Activated T-helper 1 cell treated with anti-CD3 and anti-CD28 coated beads, Interleukin-12 subunit alpha, Interleukin-12 subunit beta, Interleukin-2, Interleukin-4 antibody, amounts not matched to agents 30 ng/mL and 10 ng/mL and 1 ng/mL, durations not matched to agents 14 hours and 24 hours and 36 hours (primary cell): ENCODE measurements around the gene DGKG. TPM values are rescaled to one million over a fixed set of nuclear protein-coding genes. Genes with fewer than 3 reads are reported as not detected.

Experiments
- DNase-seq: peaks from one replicate; pipeline ENCODE4 v3.0.0; 2021; ENCODE audit warnings: low spot score
- H3K27ac Mint-ChIP-seq: one replicate; pipeline ENCODE4 v1.8.0; 2021; ENCODE audit warnings: mild to moderate bottlenecking, mixed read lengths
- H3K27me3 Mint-ChIP-seq: one replicate; pipeline ENCODE4 v1.8.0; 2022; ENCODE audit warnings: mild to moderate bottlenecking, moderate library complexity, mixed read lengths; ENCODE audit not compliant: insufficient read depth
- H3K36me3 Mint-ChIP-seq: one replicate; pipeline ENCODE4 v1.8.0; 2021; ENCODE audit warnings: low read depth, mixed read lengths
- H3K4me1 Mint-ChIP-seq: one replicate; pipeline ENCODE4 v1.8.0; 2021; ENCODE audit warnings: low read depth, mixed read lengths
- H3K4me3 Mint-ChIP-seq: one replicate; pipeline ENCODE4 v1.8.0; 2021; ENCODE audit warnings: mild to moderate bottlenecking, moderate library complexity, mixed read lengths
- H3K9me3 Mint-ChIP-seq: one replicate; pipeline ENCODE4 v1.8.0; 2021; ENCODE audit warnings: mixed read lengths
- intact Hi-C: fragments of 100-400 bp; cut with micrococcal nuclease; formaldehyde crosslinking; loops from one replicate; pipeline ENCODE4 v1.15.1; 2024
- total RNA-seq: library from RNA; stranded (reverse); gene quantifications from 2 replicates; pipeline ENCODE4 v1.2.3, GENCODE V29; 2022

The DGKG gene
- total RNA-seq, 1 donor from 2014 or later: 0.26 TPM

DNA sequence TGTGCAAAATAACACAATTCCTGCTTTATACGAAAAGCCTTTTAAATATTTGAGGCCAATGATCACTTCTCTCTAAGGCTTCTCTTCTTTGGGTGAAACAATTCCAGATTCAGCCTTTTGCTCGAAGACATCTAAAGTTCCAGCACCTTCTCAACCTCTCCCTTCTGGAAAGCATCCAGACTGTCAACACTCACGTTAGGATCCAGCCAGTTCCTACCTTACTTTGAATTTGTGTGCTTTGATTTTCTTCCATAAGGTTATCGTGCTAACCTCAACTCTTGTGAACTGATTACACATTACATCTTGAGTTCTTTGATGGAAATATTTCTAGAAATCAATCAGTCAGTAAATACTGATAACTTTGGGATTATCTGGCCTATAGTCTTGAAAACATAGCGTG is 127.9 kb downstream of the DGKG start:
- no peak overlapping the region for H3K27ac Mint-ChIP-seq
- H3K4me3 Mint-ChIP-seq: no peak overlapping the region
- intact Hi-C loops: no loop called here
- H3K4me1 Mint-ChIP-seq: peaks cover 13% of the 10 kb centered on the region
- DNase-seq: no peak
- no peaks in the 10 kb centered on the region for H3K36me3 Mint-ChIP-seq
- peaks cover 8% of the 10 kb centered on the region for H3K27me3 Mint-ChIP-seq
- H3K9me3 Mint-ChIP-seq: no peaks in the 10 kb centered on the region

DNA sequence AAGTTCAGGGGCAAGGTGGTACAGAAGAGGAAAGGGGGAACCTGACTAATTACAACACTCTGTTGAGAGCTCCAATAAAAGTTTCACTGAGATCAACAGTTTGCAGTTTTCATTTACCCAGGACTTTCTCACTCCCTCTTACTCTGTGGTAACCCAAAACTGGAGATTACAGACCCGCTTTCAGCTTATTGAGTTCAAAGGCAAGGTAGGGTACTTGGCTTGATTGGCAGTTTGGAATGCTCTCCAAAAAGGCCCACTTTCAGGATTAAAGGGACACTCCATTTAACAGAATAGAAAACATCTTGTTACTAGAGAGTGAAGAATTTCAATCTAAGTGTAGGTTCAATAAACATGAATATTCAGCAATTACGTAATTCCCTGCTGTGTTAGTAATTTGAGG is 135.6 kb downstream of the DGKG start:
- no peak for DNase-seq
- Mint-ChIP-seq H3K4me1 (no peaks in the 10 kb centered on the region), H3K27ac (no peak overlapping the region), H3K9me3 (no peaks in the 10 kb centered on the region), H3K36me3 (no peaks in the 10 kb centered on the region), H3K27me3 (peaks cover 56% of the 10 kb centered on the region), H3K4me3 (no peak overlapping the region)
- intact Hi-C loops: no loop called here

DNA sequence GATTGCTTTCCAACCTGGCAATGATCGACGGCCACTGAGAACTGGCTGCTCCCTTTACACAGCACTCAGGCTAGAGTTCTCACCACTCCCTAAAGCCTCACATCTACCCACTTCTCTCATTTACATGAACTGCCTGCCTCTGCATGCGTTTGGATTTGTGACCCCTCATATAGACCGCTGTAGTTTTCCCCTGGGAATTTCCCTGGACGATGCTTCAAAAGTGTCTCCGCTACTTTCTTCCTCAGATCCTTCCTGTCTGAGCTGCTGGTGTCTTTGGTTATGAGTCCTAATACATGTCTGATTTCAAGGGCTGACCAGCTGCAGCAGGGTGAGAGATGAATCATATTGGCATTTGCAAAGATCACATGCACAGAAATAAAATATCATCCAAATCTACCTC is 136.4 kb downstream of the DGKG start:
- H3K27me3 Mint-ChIP-seq: peaks cover 60% of the 10 kb centered on the region
- no peak overlapping the region for H3K27ac Mint-ChIP-seq
- H3K4me1 Mint-ChIP-seq: no peaks in the 10 kb centered on the region
- no peaks in the 10 kb centered on the region for H3K36me3 Mint-ChIP-seq
- no peaks in the 10 kb centered on the region for H3K9me3 Mint-ChIP-seq
- intact Hi-C loops: no loop called here
- H3K4me3 Mint-ChIP-seq: no peak overlapping the region
- no peak for DNase-seq

- Mint-ChIP-seq H3K4me1 (no peaks in the 10 kb centered on the region), H3K9me3 (no peaks in the 10 kb centered on the region), H3K4me3 (no peak overlapping the region), H3K27me3 (peaks cover 60% of the 10 kb centered on the region), H3K27ac (no peak overlapping the region), H3K36me3 (no peaks in the 10 kb centered on the region)
- intact Hi-C loops: no loop called here
- no peak for DNase-seq
Observed at GRCh38 chr3:186224041-186224610, 137.9 kb downstream of the DGKG start.

- Mint-ChIP-seq H3K4me3 (no peak overlapping the region), H3K27me3 (peaks cover 55% of the 10 kb centered on the region), H3K36me3 (no peaks in the 10 kb centered on the region), H3K9me3 (no peaks in the 10 kb centered on the region), H3K4me1 (no peaks in the 10 kb centered on the region), H3K27ac (no peak overlapping the region)
- intact Hi-C loops: no loop called here
- no peak for DNase-seq
Observed at GRCh38 chr3:186223476-186223875, 138.6 kb downstream of the DGKG start.

GRCh38 chr3:186221760-186222378 is 140.2 kb downstream of the DGKG start:
- no peak overlapping the region for H3K4me3 Mint-ChIP-seq
- H3K9me3 Mint-ChIP-seq: no peaks in the 10 kb centered on the region
- H3K4me1 Mint-ChIP-seq: peaks cover 12% of the 10 kb centered on the region
- H3K36me3 Mint-ChIP-seq: no peaks in the 10 kb centered on the region
- no peak overlapping the region for H3K27ac Mint-ChIP-seq
- intact Hi-C loops: no loop called here
- no peak for DNase-seq
- peaks cover 42% of the 10 kb centered on the region for H3K27me3 Mint-ChIP-seq

DNA sequence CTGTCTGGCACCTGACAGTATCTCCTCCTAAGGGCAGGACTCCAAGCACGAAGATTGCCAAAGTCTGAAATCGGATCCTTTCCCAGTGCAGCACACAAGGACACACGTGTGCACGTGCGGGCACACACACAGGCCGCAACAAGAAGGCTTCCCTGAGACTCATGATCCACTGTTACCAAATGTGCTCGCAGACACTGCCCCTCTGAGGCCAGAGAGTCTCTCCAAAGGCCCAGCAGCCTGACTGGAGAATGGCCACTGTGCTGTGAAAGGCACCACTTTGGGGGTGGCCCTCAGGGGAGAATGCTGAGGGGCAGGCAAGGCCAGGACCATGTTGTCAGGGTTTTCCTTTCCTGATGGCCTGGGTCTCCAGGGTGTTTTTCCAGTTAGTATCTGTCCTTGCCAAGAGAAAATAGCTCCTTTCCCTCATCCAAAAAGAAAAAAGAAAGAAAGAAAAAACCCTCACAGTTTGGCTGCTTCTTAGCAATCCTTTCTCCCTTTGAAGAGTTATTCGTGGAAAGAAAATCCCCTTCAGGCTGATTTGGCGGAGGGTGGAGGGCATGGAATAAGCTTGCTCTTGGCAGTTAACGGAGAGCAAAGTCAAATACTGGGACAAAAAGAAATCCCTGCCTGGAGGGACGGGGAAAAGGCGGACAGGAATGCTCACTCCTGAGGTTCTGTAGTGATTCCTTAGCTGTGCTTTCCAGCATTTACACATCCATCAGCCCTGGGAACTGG is 141.0 kb downstream of the DGKG start:
- no peaks in the 10 kb centered on the region for H3K9me3 Mint-ChIP-seq
- no peak overlapping the region for H3K4me3 Mint-ChIP-seq
- no peaks in the 10 kb centered on the region for H3K36me3 Mint-ChIP-seq
- H3K4me1 Mint-ChIP-seq: peaks cover 15% of the 10 kb centered on the region
- H3K27me3 Mint-ChIP-seq: peaks cover 42% of the 10 kb centered on the region
- DNase-seq: no peak
- H3K27ac Mint-ChIP-seq: no peak overlapping the region
- intact Hi-C loops: no loop called here

- H3K9me3 Mint-ChIP-seq: no peaks in the 10 kb centered on the region
- H3K27me3 Mint-ChIP-seq: peaks cover 35% of the 10 kb centered on the region
- no peak for DNase-seq
- H3K4me1 Mint-ChIP-seq: peaks cover 15% of the 10 kb centered on the region
- H3K27ac Mint-ChIP-seq: no peak overlapping the region
- no peaks in the 10 kb centered on the region for H3K36me3 Mint-ChIP-seq
- H3K4me3 Mint-ChIP-seq: no peak overlapping the region
- intact Hi-C loops: no loop called here
Observed at GRCh38 chr3:186220365-186220764, 141.7 kb downstream of the DGKG start.

DNA sequence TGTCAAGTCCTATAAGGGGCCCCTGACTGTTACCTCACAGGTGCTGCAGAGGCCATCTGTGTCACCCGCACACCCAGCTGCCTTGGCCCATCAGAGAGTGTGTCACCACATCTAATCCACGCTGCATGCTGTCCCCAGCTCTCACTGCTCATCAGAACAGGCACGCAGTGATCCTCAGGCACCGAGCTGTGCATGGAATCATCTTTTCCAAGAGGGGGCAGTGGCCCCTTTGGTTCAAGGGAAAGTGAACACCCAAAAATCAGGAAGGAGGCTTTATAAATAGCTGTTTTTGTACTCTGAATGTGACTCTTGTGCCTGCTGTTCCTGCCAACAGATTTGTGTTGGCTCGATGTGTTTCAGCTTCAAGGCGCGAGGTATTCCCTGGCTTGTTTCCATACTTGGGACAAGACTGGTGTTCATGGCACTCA is 142.8 kb downstream of the DGKG start:
- Mint-ChIP-seq H3K27me3 (peaks cover 28% of the 10 kb centered on the region), H3K9me3 (no peaks in the 10 kb centered on the region), H3K36me3 (no peaks in the 10 kb centered on the region), H3K4me3 (no peak overlapping the region), H3K4me1 (peaks cover 15% of the 10 kb centered on the region), H3K27ac (no peak overlapping the region)
- intact Hi-C loops: no loop called here
- no peak for DNase-seq

GRCh38 chr3:186218421-186218820 is 143.6 kb downstream of the DGKG start:
- H3K36me3 Mint-ChIP-seq: no peaks in the 10 kb centered on the region
- H3K27me3 Mint-ChIP-seq: peaks cover 27% of the 10 kb centered on the region
- intact Hi-C loops: no loop called here
- H3K27ac Mint-ChIP-seq: no peak overlapping the region
- no peaks in the 10 kb centered on the region for H3K9me3 Mint-ChIP-seq
- no peak for DNase-seq
- no peak overlapping the region for H3K4me3 Mint-ChIP-seq
- peaks cover 15% of the 10 kb centered on the region for H3K4me1 Mint-ChIP-seq

DNA sequence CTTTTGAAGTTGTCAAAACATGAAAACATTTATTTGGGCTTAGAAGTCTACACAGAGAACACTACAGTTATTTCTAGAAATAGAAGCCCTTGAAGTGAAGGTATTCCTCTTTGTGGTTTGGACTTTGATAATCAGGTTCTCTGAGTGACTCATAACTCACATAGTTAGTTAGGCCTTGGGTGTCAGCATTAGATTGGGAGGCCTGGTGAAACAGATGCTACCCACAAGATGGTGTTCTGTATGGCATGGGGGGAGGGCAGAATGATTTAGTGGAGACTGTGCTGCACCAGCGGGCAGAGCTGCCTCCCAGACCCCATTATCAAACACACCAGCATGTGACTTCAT is 144.2 kb downstream of the DGKG start:
- H3K27me3 Mint-ChIP-seq: peaks cover 27% of the 10 kb centered on the region
- H3K9me3 Mint-ChIP-seq: no peaks in the 10 kb centered on the region
- no peak overlapping the region for H3K4me3 Mint-ChIP-seq
- intact Hi-C loops: loop anchor here (2.0 kb wide), 1 partner anchor 67 kb away; no protein-coding TSS in a partner anchor
- H3K36me3 Mint-ChIP-seq: no peaks in the 10 kb centered on the region
- H3K4me1 Mint-ChIP-seq: peaks cover 15% of the 10 kb centered on the region
- no peak for DNase-seq
- no peak overlapping the region for H3K27ac Mint-ChIP-seq

- Mint-ChIP-seq H3K27ac (no peak overlapping the region), H3K27me3 (peaks cover 26% of the 10 kb centered on the region), H3K9me3 (no peaks in the 10 kb centered on the region), H3K36me3 (no peaks in the 10 kb centered on the region), H3K4me1 (peaks cover 15% of the 10 kb centered on the region), H3K4me3 (no peak overlapping the region)
- DNase-seq: no peak
- intact Hi-C loops: loop anchor here (2.0 kb wide), 1 partner anchor 66 kb away; no protein-coding TSS in a partner anchor
Observed at GRCh38 chr3:186216900-186217819, 144.9 kb downstream of the DGKG start.

GRCh38 chr3:186214670-186215069 is 147.4 kb downstream of the DGKG start:
- no peak overlapping the region for H3K4me3 Mint-ChIP-seq
- no peaks in the 10 kb centered on the region for H3K9me3 Mint-ChIP-seq
- peaks cover 26% of the 10 kb centered on the region for H3K27me3 Mint-ChIP-seq
- H3K36me3 Mint-ChIP-seq: no peaks in the 10 kb centered on the region
- intact Hi-C loops: no loop called here
- H3K4me1 Mint-ChIP-seq: peaks cover 15% of the 10 kb centered on the region
- no peak for DNase-seq
- H3K27ac Mint-ChIP-seq: no peak overlapping the region
